ENCODE results near the gene VCL. TPM values are rescaled to one million over a fixed set of nuclear protein-coding genes. Genes with fewer than 3 reads are reported as not detected.
"Not testable (repeated sequence)": the region's sequence is repeated elsewhere in the genome, so short reads cannot be mapped to it uniquely, and the experiment has no call there.

Gene VCL
- total RNA-seq, 1 donor from 2014 or later, result 107 TPM

DNA sequence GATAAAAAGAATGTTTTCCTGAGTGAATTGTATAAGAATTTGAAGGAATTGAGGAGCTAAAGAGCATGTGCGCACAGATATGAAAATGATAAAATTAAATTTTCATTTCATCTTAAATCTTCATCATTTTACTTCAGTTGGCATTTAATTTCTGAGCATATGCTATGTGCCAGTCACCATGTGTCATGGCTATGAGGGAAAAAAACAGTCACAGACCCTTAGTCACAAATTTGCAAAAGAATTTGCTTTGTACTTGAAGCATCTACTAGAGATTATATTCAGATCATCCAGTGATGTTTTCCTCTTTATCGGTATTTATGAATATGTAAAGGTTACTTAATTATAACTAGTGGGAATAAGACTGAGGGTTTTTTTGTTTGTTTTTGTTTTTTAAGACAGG is 29.8 kb downstream of the VCL start:
- Mint-ChIP-seq H3K9me3 (ENCODE audit: low read depth) (no peaks in the 10 kb centered on the region), H3K4me1 (ENCODE audit: low read depth) (peaks cover 36% of the 10 kb centered on the region), H3K27ac (no peak overlapping the region), H3K27me3 (no peaks in the 10 kb centered on the region), H3K4me3 (ENCODE audit: low read depth) (no peak overlapping the region), H3K36me3 (ENCODE audit: insufficient read depth) (peaks cover 4% of the 10 kb centered on the region)
- no peak for DNase-seq (ENCODE audit: low spot score, unreplicated experiment)
- TF ChIP-seq, protein P1, sequence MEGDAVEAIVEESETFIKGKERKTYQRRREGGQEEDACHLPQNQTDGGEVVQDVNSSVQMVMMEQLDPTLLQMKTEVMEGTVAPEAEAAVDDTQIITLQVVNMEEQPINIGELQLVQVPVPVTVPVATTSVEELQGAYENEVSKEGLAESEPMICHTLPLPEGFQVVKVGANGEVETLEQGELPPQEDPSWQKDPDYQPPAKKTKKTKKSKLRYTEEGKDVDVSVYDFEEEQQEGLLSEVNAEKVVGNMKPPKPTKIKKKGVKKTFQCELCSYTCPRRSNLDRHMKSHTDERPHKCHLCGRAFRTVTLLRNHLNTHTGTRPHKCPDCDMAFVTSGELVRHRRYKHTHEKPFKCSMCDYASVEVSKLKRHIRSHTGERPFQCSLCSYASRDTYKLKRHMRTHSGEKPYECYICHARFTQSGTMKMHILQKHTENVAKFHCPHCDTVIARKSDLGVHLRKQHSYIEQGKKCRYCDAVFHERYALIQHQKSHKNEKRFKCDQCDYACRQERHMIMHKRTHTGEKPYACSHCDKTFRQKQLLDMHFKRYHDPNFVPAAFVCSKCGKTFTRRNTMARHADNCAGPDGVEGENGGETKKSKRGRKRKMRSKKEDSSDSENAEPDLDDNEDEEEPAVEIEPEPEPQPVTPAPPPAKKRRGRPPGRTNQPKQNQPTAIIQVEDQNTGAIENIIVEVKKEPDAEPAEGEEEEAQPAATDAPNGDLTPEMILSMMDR (IDR thresholded peaks at IDR 0.05; ENCODE audit: unreplicated experiment), result no peak

- Mint-ChIP-seq H3K4me3 (ENCODE audit: low read depth) (no peak overlapping the region), H3K27me3 (no peaks in the 10 kb centered on the region), H3K36me3 (ENCODE audit: insufficient read depth) (peaks cover 4% of the 10 kb centered on the region), H3K27ac (no peak overlapping the region), H3K4me1 (ENCODE audit: low read depth) (peaks cover 54% of the 10 kb centered on the region), H3K9me3 (ENCODE audit: low read depth) (no peaks in the 10 kb centered on the region)
- TF ChIP-seq, protein P1 (IDR thresholded peaks at IDR 0.05; ENCODE audit: unreplicated experiment), result no peak
- no peak for DNase-seq (ENCODE audit: low spot score, unreplicated experiment)
Observed at GRCh38 chr10:74029943-74030342, 32.0 kb downstream of the VCL start.

GRCh38 chr10:74032208-74032607 is 34.3 kb downstream of the VCL start:
- H3K27me3 Mint-ChIP-seq; DNase-seq (ENCODE audit: low spot score, unreplicated experiment); H3K4me3 Mint-ChIP-seq (ENCODE audit: low read depth); H3K9me3 Mint-ChIP-seq (ENCODE audit: low read depth); H3K36me3 Mint-ChIP-seq (ENCODE audit: insufficient read depth): not testable (repeated sequence)
- peaks cover 48% of the 10 kb centered on the region for H3K4me1 Mint-ChIP-seq (ENCODE audit: low read depth)
- H3K27ac Mint-ChIP-seq, result peak overlapping the region; percentile 53

DNA sequence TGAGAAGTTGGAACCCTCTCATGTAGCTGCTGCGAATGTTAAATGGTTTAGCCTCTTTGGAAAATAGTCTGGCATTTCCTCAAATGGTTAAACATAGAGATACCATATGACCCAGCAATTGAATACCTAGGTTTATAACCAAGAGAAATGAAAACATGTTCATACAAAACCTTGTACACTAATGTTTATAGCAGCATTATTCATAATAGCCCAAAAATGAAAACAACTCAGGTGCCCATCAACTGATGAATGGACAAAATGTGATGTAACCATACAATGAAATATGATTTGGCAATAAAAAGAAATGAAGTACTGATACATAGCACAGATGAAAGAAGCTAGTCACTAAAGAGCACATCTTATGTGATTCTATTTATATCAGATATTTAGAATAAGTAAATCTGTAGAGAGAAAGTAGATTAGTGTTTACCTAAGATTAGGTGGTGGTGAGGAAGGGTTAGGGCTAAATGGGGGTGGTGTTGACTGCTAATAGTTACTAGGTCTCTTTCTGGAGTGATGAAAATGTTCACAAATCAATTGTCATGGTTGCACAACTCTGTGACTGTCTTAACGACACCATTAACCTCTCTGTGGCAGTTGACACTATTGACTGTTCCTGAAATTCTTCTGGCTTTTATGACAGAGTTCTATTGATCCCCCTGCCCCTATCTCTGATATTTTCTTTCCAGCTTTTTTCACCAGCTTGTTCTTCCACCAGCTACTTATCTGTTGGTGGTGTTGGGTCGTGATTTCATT is 35.2 kb downstream of the VCL start:
- Mint-ChIP-seq H3K27ac (peak overlapping the region; percentile 21), H3K27me3 (no peaks in the 10 kb centered on the region), H3K9me3 (ENCODE audit: low read depth) (no peaks in the 10 kb centered on the region), H3K4me1 (ENCODE audit: low read depth) (peaks cover 51% of the 10 kb centered on the region), H3K36me3 (ENCODE audit: insufficient read depth) (peaks cover 9% of the 10 kb centered on the region), H3K4me3 (ENCODE audit: low read depth) (no peak overlapping the region)
- DNase-seq (ENCODE audit: low spot score, unreplicated experiment), result no peak
- TF ChIP-seq, protein P1 (IDR thresholded peaks at IDR 0.05; ENCODE audit: unreplicated experiment), result no peak

DNA sequence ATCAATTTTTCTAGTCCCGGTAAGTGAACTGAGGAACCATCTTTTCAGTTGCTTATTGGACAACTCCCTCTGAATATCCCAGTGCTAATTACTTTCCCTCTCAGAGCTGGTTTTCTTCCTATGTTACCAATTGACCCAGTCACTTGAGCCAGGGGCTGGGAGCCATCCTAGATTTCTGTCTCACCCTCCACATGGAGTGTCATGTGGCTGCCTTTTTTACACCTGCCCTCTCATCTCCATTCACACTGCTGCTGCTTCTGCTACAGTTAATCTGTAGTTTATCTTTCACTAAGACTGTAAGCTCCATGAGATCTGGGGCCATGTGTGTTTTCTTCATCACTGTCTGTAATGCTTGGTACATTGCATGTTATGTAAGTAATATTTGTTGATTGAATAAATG is 35.8 kb downstream of the VCL start:
- no peak for DNase-seq (ENCODE audit: low spot score, unreplicated experiment)
- no peaks in the 10 kb centered on the region for H3K9me3 Mint-ChIP-seq (ENCODE audit: low read depth)
- H3K36me3 Mint-ChIP-seq (ENCODE audit: insufficient read depth), result peaks cover 9% of the 10 kb centered on the region
- TF ChIP-seq, protein P1 (IDR thresholded peaks at IDR 0.05; ENCODE audit: unreplicated experiment), result no peak
- peaks cover 51% of the 10 kb centered on the region for H3K4me1 Mint-ChIP-seq (ENCODE audit: low read depth)
- H3K4me3 Mint-ChIP-seq (ENCODE audit: low read depth), result no peak overlapping the region
- H3K27ac Mint-ChIP-seq, result peak overlapping the region; percentile 21
- no peaks in the 10 kb centered on the region for H3K27me3 Mint-ChIP-seq

DNA sequence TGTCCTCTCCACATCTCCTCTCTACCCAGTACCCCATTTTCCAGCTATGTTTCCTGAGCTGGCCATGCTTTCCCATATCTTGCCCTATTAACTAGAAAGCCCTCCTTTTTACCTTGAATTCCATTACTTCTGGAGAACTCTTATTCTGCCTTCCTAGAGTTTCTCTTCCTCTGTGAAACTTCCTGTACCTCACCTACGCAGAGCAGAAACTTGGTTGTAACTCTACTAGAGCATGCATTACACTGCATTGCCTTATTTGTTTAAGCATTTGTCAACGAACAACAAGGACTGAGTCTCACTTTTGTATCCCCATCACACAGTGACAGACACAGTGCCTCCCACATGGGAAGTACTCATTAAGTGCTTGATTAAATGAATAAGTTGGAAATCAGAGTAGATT is 36.4 kb downstream of the VCL start:
- Mint-ChIP-seq H3K36me3 (ENCODE audit: insufficient read depth) (peaks cover 9% of the 10 kb centered on the region), H3K9me3 (ENCODE audit: low read depth) (no peaks in the 10 kb centered on the region), H3K27ac (peak overlapping the region; percentile 21), H3K27me3 (no peaks in the 10 kb centered on the region), H3K4me3 (ENCODE audit: low read depth) (no peak overlapping the region), H3K4me1 (ENCODE audit: low read depth) (peaks cover 51% of the 10 kb centered on the region)
- DNase-seq (ENCODE audit: low spot score, unreplicated experiment), result no peak
- TF ChIP-seq, protein P1 (IDR thresholded peaks at IDR 0.05; ENCODE audit: unreplicated experiment), result no peak
